ENCODE results near the gene INSL4.

DNA sequence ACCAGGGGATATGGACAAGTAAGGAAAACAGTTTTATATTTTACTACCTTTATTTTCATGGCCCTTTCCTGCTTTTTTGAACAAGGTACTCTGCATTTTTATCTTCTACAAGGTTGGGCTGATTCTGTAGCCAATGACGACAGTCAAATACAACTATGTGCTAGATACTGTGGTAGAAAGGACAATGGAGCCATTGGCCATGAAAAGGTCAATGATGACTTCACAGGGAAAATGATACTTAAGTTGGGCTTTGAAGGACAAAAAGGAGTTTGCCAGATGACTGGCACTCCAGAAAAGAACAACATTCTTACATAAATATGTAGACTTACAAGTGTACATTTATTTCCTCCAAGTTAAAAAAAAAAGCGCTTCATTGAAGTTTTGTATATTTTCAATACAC lies 46.4 kb upstream of the INSL4 start:
- TF ChIP-seq, protein P1, sequence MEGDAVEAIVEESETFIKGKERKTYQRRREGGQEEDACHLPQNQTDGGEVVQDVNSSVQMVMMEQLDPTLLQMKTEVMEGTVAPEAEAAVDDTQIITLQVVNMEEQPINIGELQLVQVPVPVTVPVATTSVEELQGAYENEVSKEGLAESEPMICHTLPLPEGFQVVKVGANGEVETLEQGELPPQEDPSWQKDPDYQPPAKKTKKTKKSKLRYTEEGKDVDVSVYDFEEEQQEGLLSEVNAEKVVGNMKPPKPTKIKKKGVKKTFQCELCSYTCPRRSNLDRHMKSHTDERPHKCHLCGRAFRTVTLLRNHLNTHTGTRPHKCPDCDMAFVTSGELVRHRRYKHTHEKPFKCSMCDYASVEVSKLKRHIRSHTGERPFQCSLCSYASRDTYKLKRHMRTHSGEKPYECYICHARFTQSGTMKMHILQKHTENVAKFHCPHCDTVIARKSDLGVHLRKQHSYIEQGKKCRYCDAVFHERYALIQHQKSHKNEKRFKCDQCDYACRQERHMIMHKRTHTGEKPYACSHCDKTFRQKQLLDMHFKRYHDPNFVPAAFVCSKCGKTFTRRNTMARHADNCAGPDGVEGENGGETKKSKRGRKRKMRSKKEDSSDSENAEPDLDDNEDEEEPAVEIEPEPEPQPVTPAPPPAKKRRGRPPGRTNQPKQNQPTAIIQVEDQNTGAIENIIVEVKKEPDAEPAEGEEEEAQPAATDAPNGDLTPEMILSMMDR (IDR thresholded peaks at IDR 0.05) = no peak
- no peak for TF ChIP-seq POLR2A (IDR thresholded peaks at IDR 0.05)

All from thyroid gland (tissue), 4 donors.